Suppressor macrophage treated with lipopolysaccharide for 1 hour (primary cell): ENCODE data around the gene SLC2A2.
A peak's percentile ranks its signal among the peaks of the same experiment; 100 is the strongest.

Source experiments
- DNase-seq, 3 donors: peaks; one replicate each; pipeline ENCODE4 v3.0.0-alpha.2; 2020 to 2022

SLC2A2 gene

DNA sequence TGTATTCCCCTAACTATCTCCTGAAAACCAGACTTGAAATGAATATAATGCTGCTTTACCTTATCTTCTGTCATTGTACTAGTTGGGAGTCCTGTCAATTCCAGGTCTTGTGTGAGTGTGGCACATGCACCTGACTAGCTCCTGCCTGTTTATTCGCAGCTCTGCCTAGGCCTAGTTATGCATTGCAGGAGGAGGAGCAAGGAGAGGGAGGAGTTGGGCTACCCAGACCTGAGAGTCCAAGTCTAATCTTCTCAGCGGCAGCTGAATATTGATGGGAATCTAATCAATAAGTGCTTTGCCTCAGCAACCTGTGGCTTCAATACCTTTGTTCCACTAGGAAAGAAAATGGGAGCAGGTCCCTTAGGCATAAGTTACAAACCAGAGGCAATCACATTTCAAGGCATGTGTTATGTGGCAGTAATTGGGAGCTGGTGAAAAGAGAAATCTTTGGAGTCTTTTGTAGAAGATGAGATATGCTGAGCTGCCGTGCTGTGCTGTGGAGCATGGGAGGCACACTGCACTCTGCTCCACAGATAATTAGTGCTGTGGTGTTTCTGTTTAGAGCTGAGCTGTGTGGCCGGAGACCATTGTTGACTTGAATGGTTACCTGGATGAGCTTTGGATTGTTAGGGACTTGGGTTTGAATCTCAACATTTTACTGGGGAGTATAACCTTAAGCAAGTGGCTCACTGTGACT is at the start of gene SLC2A2:
TSS of gene SLC2A2 (minus strand) at position 124 of the 697 bp plus-strand sequence. CDS start at position 74, 50 bp downstream.
- DNase-seq: no peak

DNA sequence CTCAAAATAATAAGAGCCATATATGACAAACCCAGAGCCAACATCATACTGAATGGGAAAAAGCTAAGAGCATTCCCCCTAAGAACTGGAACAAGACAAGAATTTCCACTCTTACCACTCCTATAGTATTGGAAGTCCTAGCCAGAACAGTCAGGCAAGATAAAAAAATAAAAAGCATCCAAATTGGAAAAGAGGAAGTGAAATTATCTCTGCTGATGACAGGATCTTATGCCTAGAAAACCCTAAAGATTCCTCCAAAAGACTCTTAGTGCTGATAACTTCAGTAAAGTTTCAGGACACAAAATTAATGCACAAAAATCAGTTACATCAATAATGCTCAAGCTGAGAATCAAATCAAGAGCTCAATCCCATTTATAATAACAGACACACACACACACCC is 45.9 kb upstream of the SLC2A2 start:
- peak; percentile 27 to 64 (median 56) for DNase-seq

DNA sequence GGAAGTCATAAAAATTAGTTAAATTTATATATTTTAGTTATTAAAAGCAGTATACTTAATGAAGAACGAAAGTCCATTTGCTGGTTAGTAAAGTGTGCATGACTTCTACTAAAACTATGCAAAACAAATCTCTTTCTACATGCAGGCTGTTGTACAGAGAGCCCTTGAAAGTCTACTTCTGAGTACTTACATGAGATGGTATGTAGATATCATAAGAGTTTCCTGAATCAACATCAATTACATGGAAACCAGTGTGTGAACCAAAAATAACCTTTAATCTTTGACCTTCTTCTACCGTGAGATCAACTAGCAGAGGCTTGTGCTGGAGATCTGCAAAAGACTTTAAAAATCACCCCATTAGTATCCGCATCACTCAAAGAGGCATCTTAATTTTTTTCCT is 42.1 kb upstream of the SLC2A2 start:
- DNase-seq: no peak

DNA sequence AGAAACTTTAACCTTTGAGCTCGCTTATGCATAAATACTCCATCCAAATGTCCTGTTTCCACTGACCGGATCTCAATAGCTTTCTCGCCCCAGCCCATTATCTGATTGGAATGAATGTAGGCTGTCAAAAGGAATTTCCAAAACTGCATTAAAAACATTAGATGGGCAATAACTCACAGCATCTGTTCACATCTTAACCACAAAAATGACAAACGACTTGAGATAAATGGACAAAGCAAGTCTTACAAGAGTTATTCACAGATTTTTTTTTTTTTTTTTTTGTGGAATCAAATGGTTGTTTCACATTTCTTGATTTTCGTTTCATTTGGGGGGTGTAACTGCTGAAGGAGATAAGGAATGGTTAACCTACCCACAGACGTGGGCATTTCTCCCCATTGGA is 39.7 kb upstream of the SLC2A2 start:
- DNase-seq: no peak

DNA sequence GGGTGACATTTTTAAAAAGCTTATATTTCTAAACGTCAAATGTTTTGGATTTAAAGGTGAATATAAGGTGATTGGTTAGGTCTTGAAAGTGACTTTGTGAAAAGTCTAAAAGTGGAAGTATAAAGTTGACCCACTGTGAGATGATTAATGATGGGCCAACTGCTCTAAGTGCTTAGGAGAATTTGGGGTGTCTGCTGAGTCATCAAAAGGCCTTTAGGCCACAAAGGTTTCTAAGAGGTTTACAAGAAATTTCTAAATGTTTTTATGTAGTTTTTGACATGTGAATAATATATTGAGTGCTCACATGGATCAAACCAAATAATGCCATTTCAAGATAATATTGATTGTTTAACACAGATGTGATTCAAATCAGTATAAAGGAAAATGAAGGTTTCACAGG is 39.2 kb upstream of the SLC2A2 start:
- DNase-seq: no peak

DNA sequence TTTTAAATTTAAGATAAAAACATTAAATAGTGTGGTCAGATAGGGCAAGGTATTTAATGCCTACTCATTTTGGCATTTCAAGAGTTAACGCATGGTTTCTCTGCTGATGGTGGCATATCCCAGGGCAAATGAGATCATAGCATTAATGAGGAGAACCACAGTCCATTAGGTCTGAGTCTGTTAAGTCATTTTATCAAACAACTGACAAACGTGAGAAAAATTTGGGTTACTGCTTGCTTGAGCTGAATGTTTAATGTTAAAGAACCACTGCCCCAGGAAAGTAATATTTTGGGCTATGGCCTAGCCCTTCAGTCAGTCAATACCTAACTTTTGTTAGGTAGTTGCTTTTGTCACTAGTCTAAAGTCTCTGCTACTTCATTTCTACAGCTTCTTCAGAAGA is 37.9 kb upstream of the SLC2A2 start:
- DNase-seq: no peak

DNA sequence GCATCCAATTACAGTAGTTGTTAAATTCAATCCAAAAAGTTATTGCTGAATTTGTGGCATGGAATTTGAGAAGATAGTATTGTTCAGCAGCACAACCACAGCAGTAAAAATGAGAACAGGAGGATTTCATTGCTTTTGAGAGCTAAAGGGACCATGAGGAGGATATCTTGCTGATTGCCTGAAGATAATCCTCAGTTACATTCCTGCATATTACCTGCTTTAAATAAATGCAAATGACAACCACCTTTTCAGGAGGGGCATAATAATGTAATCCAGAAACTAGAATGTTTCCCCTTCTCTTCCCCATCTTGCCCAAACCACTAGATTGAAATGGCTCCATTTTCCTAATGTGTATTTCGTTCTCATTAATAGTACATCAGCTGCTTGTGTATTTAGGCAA is 35.2 kb upstream of the SLC2A2 start:
- DNase-seq: no peak

DNA sequence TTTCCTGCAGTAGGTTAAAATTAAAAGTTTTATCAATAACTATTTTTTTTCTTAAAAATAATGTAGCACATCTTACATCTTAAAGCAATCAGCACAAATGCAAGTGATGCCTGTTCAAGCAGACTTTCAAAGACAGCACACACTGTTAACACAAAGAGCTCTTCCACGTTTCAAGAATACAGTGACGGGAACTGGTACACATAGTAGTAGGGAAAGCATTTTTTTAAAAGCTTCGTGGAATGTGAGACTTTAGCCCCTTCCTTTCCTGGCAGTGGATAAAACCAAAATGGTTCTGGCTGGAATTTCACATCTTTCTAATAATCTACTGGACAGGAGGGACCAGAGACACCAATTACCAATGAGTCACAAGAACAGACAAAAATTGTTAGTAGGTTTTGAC is 33.5 kb upstream of the SLC2A2 start:
- no peak for DNase-seq

DNA sequence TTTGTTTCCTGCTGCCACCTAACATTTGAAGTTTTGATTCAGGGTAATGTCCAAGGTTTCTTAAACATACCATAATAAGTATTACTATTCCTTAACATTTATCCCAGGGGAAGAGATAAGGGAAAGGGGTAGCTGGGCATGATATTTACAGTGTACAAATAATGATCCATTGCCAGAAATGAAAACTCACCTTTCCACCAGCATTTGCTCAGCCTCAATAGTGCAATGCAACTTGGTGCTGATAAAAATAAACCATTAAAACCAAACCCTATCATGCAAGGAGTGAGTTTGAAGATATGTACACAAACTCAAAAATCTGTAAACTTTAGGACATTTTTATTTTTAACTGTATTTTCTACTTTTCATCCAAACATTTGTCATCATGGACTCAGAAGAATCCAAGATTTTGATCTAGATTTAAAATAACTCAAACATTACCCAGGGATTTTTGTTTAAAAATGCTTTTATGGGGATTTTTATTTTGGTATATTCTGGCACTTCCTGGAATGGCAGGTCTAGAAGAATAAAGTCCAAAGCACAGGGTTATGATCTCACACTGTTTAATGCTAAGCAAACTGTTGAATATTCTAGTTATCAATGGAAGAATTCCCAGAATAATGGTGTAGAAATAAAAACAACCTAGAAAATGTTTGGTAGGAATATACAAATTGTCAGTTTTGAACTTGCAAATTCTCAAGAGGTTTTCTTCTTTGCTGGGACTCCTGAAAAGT is 32.5 kb upstream of the SLC2A2 start:
- DNase-seq: no peak

DNA sequence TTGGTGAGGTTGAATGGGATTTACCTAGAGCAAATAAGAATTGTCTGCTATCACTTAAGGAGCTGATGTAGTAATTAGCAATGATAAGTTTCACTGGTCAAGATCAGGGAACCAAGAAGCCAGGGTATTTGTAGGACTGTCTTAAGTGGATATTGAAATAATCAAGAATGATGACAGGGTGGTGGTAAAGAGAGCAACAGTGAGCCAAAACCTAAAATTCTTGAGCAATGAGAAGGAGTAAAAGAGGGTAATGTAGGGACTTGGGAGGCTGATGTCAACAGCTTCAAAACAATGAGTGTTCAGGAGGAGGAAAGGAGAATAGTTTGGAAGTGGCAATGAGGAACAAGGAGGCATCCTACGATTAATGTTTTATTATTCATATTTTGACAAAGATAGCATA is 31.5 kb upstream of the SLC2A2 start:
- no peak for DNase-seq

DNA sequence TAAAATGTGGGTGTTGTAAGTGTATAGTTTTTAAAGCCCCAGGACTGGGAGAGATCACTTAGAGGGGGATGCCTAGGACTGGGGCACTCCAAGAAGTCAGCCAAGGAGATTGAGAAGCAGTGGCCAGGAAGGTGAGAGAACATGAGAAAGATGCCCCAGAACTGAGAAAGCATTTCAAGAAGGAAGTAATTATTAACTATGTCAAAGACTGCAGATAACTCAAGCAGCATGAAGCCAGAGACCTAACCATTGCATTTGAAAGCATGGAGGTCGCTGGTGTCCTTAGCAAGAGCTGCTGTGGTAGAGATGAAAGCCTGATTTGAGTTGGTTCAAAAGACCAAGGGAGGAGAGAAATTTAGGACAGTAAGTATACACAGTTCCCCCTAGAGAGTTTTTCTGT is 30.6 kb upstream of the SLC2A2 start:
- no peak for DNase-seq

DNA sequence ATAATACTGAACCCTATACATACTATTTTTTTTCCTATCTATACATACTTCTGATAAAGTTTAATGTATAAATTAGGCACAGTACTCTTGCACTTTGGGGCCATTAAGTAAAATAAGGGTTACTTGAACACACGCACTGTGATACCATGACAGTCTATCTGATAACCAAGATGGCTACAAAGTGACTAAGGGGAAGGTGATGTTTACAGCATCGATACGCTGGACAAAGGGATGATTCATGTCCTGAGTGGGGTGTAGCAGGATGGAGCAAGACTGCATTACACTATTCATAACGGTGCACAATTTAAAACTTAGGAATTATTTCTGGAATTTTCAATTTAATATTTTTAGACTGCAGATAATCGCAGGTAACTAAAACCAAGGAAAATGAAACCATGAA is 30.0 kb upstream of the SLC2A2 start:
- DNase-seq: peak in 1 of 3 donors; percentile 13

DNA sequence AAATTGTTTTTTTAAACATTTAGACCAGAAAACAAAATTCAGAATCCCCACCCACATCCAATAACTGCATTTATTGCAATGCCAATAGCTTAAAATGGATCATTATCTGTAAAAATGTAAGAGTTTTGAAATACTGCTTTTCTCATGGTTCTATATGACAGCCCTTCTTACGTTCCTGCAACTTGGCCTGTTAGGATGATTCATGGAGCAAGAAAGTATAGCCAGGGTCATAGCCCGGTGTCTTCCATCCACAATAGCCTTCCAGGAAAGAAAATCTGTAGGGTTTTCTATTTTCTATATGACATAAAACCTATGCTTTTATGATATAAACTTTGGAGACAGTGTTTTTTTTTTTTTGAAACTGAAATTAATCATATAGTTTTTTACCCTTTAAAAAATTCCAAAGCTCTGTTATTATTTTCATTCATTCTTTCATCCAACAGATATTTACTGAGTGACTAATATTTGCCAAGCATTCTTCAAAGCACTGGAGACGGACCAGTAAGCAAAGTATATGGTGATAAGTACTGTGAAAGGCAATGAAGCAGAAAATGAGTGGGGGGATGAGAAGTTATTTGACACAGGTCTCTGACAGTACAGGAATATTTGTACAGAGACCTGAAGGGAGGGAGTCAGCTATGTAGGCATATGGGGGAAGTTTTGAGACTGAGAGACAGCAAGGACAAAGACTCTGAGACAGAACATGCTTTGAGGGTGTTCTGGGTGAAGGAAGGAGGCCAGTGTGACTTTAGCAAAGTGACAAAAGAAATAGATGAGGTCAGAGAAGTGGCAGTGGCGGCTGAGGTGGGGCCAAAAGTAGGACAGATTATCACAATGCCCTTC is 29.0 kb upstream of the SLC2A2 start:
- DNase-seq: no peak

DNA sequence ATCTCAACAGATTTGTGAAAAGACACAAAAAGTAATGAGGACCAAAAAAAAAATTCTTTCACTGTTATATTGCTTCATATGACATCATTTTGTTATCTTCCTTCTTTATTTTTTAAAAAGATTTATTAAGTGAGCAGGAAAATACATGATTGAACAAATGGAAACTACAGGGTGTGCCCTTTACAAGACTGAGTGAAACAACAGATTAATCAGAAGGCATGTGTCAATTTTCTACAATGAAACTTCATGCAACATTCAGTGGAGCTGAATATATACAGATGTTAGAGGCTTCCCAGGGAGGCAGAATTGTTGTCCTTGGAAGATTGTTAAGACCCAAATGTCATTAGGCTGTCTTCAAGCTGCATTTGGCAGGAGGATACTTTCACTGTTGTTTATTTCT is 28.4 kb upstream of the SLC2A2 start:
- peak in 2 of 3 donors; percentile 2 to 11 for DNase-seq

DNA sequence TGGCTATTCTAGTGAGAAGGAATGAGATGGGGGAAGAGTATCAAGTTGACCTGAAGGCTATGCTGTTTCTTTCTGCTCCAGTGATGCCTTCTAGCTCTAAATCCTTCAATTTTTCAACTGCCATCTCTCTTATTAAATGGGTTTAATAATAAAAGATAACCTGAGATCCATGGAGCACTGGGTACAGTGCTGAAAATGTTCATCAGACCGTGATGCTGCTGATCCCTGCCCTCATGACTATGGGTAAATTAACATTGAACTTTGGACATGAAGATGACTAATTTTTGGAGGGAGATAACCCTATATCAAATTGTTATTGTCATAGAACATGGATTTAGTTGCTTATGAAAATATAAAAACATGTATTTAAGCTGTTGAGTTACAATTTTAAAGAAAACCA is 27.7 kb upstream of the SLC2A2 start:
- DNase-seq: no peak

DNA sequence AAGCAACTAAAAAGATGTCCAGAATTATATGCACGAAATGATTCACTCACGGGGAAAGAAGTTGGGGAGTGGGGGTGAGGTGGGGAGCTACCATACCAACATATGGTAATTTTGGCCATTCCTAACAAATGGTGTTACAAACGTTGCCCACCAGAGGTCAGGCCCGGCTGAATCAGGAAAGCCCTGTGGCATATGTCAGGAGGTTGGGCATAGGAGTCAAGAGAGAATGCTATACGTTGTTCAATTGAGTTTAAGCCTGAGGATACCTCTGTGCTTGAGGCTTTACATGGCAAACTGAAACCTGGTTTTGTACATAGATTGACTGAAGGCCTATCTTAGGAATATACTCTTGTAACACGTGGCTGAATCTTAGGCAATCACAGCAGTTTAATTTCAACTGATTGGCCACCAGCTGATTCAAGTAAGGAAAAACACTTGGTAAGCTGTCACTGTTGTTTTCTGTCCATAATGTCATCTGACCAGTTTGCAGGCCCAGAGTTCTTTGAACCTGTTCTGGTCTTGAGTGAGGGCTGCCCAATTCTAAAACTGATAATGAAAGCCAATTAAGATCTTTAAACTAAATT is 23.4 kb upstream of the SLC2A2 start:
- peak; percentile 64 to 74 (median 66) for DNase-seq

DNA sequence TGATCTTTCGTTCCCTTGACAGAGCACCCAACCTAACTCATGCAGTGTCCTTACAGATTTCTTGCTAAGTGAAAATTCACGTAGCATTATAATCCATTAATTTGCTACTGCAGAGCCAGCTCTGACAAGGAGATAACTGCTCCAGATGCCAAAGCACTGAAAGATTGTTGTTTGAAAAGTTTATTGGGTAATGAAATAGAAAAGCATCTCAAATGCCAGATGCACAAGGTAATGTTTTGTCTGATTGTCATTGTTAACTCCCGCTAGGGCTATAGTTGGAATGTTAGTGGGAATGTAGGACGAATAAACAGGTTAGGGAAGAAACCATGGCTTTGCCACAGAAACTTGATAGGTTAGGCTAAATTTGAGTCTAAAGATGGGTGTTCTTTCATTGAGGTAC is 20.2 kb upstream of the SLC2A2 start:
- DNase-seq: no peak

DNA sequence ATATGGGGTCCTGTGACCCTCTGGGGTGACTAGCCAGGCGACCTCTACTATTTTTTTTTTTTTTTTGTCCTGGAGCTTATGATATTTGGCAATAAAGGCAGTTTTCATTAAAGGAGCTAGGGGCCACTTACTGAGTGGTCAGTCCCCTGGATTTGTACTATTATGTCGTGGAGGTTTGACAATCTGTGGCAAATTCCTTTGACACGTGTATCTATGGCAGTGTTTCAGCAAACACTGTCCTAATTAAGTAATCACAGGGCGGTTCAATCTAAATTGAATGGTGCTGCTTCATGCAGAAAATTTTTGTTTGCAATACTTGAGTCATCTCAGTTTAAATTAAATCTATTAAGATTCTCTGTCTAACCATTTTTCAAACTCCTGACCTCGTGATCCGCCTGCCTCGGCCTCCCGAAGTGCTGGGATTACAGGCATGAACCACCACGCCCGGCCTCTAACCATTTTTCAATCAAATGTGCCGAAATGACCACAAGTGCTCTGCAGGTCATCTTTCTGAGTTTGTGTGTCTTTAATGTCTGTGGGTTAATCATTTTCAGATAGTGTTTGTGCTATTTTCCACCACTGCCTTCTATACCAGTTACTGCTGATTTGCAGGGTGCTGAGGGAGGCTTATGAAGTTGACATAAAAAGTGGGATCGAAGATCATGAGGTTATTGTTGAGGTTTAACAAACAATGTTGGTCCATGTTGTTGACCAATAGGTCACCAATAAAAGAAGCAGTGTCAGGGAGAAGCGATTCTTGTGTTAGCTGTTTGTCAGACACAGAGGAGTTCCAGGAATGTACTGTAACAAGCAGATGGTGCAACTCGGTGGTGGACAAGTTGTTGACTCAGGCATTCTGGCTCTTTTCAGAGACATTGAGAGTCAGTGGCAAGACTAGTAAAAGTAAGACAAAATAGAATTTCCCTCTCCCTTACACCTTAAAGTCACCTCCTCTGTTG is 18.6 kb upstream of the SLC2A2 start:
- DNase-seq: no peak

DNA sequence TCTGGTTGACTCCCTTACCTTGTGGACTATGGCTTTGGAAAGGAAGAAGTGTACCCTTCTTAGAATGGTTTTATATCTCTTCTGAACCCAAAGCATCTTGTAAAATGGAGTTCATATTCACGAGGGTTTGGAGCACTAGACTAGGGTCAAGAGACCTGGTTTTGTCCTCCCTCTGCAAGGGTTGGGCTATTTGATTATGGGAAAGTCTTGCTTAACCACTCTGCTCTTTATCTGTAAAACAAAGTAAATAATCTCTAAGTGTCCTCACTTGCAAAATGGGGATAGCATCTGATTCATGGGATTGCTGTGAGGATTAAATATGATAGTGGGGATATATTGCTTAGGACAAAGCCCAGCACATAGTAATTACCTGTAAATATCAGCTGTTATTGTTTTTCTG is 17.9 kb upstream of the SLC2A2 start:
- DNase-seq: no peak

DNA sequence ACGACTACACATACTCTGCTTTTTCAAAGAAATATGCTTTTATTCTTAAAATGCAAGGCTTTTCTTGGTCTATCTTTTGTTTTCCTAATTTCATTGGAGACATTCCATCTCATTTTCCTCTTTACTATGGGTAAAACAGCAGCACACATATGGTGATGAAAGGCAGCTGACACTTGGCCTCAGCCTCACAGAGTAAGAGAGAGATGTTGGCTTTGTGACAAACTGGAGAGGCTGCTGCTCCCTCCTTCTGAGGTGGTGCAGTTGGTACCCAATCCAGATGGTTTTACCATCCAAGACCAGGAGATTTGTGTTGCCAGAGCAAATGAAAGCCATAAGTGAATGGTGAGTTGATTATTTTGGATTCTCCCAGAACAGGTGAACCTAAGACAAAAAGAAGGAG is 13.2 kb upstream of the SLC2A2 start:
- no peak for DNase-seq

DNA sequence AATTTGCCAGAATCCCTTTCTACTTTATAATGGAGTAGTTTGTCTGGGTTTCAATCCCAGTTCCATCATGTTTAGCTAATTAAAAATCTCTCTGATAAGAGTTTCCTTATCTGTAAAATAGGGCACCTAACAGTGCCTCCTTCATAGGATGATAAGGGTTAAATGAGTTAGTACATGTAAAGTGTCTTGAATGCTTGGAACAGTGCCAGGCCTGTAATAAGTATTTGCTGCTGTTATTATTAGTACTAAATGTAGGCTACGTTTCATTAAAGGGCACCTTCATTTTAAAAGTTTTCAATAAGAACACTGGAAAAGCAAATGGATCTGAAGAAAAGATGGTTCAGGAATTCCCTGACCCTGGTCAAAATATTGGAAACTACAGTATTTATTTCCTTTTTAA is 11.8 kb upstream of the SLC2A2 start:
- no peak for DNase-seq

DNA sequence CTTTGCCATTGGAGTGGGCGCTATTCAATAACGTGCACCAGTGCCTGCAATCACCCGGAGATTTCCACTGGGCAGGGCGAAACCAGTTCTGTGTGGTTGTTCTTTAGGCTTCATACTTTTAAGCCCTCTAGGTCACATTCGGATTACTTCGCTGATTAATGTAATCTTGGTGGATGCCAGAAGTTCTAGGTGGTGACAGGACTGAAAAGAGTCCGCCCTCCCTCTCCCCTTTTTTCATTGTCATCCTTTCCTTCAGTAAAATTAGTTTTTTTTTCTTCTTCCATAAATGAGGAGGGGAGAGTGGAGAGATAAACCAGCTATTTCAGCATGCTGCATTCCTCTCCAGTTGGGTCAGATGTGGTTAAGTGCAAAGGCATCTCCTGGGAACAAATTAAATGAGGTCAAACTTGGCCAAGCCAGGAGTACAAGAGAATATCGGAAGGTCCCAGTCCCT is 2.3 kb upstream of the SLC2A2 start:
- DNase-seq: no peak
